Measurements from ENCODE around the gene ELP6.

DNA sequence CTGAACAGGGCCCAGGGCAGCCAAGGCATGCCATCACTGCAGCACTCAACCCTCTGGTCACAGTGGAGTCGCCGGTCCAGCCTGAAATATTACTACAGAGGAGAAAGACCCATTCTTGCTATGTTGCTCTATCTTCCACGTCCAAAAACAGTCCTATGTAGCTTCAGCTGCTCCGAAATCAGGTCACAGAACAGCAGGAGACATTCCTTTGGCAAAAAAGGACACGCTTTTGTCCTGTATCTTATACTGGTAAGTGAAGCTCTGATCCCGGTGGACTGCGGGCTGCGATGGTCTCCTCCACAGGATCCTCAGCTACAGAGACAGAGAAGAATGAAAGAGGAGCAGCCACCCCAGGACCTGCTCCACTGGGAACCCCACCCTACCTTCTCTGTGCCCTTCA, 17.6 kb downstream of the ELP6 start:
- TF ChIP-seq YY1 (IDR thresholded peaks at IDR 0.05; ENCODE audit: low read depth) = no peak
- TF ChIP-seq, protein P1, sequence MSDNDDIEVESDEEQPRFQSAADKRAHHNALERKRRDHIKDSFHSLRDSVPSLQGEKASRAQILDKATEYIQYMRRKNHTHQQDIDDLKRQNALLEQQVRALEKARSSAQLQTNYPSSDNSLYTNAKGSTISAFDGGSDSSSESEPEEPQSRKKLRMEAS (IDR thresholded peaks at IDR 0.05) = no peak

Data from Ishikawa (cell line).